Breast epithelium (tissue), 3 donors: Measurements from ENCODE around the gene AKR1C3.

Experiments
- CTCF ChIP-seq, 3 donors: fragments of 450-650 bp; IDR thresholded peaks; one replicate each; pipeline ENCODE4 v1.5.1; 2016 to 2017; ENCODE audit warnings: antibody characterized with exemption in 3 of 3, mild to moderate bottlenecking in 3 of 3, moderate library complexity in 3 of 3
- POLR2A ChIP-seq: fragments of 450-650 bp; IDR thresholded peaks from one replicate; pipeline ENCODE4 v1.6.1; 2016; ENCODE audit warnings: antibody characterized with exemption, mild to moderate bottlenecking, moderate library complexity
- POLR2AphosphoS5 ChIP-seq, 3 donors: sonication (generic); formaldehyde crosslinking; IDR thresholded peaks; one replicate each; pipeline ENCODE4 v1.6.1; 2017; ENCODE audit warnings: antibody characterized with exemption in 3 of 3

GRCh38 chr10:5155951-5156350 is 61.7 kb downstream of the AKR1C3 start:
- TF ChIP-seq CTCF (IDR thresholded peaks at IDR 0.05) (no peak), POLR2A (no peak), POLR2AphosphoS5 (IDR thresholded peaks at IDR 0.05) (no peak)
